IMR-90 (cell line): ENCODE data around the gene ZNF581. TPM values are rescaled to one million over a fixed set of nuclear protein-coding genes. Genes with fewer than 3 reads are reported as not detected.

Experiments
- ATAC-seq: fragments of 200-7000 bp; cut with Tn5 transposase; 2 replicates; pipeline ENCODE4 v1.9.1; 2020; ENCODE audit warnings: low read depth, mild to moderate bottlenecking, moderate library complexity
- BruUV-seq: library from RNA; stranded (reverse); fragments of 400-500 nt; replicated peaks from 2 replicates; lab custom pipeline; 2021; lab: Mats Ljungman, UMichigan
- CTCF ChIA-PET: fragments of 300-600 bp; formaldehyde crosslinking; extraction: SDS; loops from one replicate; lab custom pipeline; 2021; ENCODE audit warnings: antibody characterized with exemption; lab: Yijun Ruan, JAX
- POLR2A ChIA-PET: fragments of 300-600 bp; sonication (Branson Sonifier 250); formaldehyde crosslinking; loops from one replicate; lab custom pipeline; 2022; ENCODE audit warnings: antibody characterized with exemption; ENCODE audit not compliant: unreplicated experiment; lab: Charles Lee
- DNase-seq: peaks from one replicate; pipeline ENCODE4 v3.0.0; 2013
- H2AFZ ChIP-seq: replicated peaks from 2 replicates; pipeline ENCODE3; 2013; ENCODE audit warnings: low read length, mild to moderate bottlenecking; ENCODE audit not compliant: poor library complexity
- H2AK5ac ChIP-seq: 2 replicates; pipeline ENCODE4 v1.6.1; 2013; ENCODE audit warnings: low read depth, low read length, inconsistent platforms
- H2AK9ac ChIP-seq: replicated peaks from 2 replicates; pipeline ENCODE3; 2013; ENCODE audit warnings: mild to moderate bottlenecking, low read depth, low read length, moderate library complexity; ENCODE audit not compliant: poor library complexity
- H2BK120ac ChIP-seq: 2 replicates; pipeline ENCODE4 v1.6.1; 2013; ENCODE audit warnings: low read depth, low read length, inconsistent platforms
- H2BK15ac ChIP-seq: 3 replicates; pipeline ENCODE4 v1.6.1; 2013; ENCODE audit warnings: low read depth, low read length, inconsistent platforms
- H2BK20ac ChIP-seq: 2 replicates; pipeline ENCODE4 v1.6.1; 2013; ENCODE audit warnings: low read depth, mild to moderate bottlenecking, inconsistent platforms, low read length, moderate library complexity
- H2BK5ac ChIP-seq: 2 replicates; pipeline ENCODE4 v1.6.1; 2013; ENCODE audit warnings: mild to moderate bottlenecking, low read depth, low read length, inconsistent platforms; ENCODE audit not compliant: poor library complexity, severe bottlenecking
- H3K14ac ChIP-seq: replicated peaks from 2 replicates; pipeline ENCODE4 v1.6.1; 2013; ENCODE audit warnings: low read depth, low read length, inconsistent platforms
- H3K18ac ChIP-seq: 2 replicates; pipeline ENCODE4 v1.6.1; 2013; ENCODE audit warnings: low read depth, low read length, control low read depth
- H3K23ac ChIP-seq: 2 replicates; pipeline ENCODE4 v1.6.1; 2013; ENCODE audit warnings: low read depth, low read length, inconsistent platforms
- H3K27ac ChIP-seq: 2 replicates; pipeline ENCODE4 v1.5.1; 2013; ENCODE audit warnings: mild to moderate bottlenecking, control low read depth, low read length; ENCODE audit not compliant: insufficient read depth
- H3K27me3 ChIP-seq: 2 replicates; pipeline ENCODE4 v1.6.1; 2013; ENCODE audit warnings: low read length; ENCODE audit not compliant: control insufficient read depth, insufficient read depth
- H3K36me3 ChIP-seq: 2 replicates; pipeline ENCODE4 v1.6.1; 2013; ENCODE audit warnings: low read length, mixed read lengths; ENCODE audit not compliant: control insufficient read depth, insufficient read depth
- H3K4ac ChIP-seq: 2 replicates; pipeline ENCODE4 v1.6.1; 2013; ENCODE audit warnings: low read depth, low read length, inconsistent platforms
- H3K4me1 ChIP-seq: 2 replicates; pipeline ENCODE4 v1.6.1; 2013; ENCODE audit warnings: low read length, mixed read lengths; ENCODE audit not compliant: control insufficient read depth, insufficient read depth
- H3K4me2 ChIP-seq: 2 replicates; pipeline ENCODE4 v1.6.1; 2013; ENCODE audit warnings: low read depth, mild to moderate bottlenecking, control low read depth, low read length, moderate library complexity
- H3K4me3 ChIP-seq: 2 replicates; pipeline ENCODE4 v1.5.1; 2013; ENCODE audit warnings: low read depth, mild to moderate bottlenecking, control low read depth, low read length, moderate library complexity; ENCODE audit not compliant: insufficient read depth
- H3K56ac ChIP-seq: 2 replicates; pipeline ENCODE4 v1.6.1; 2013; ENCODE audit warnings: low read length, inconsistent platforms; ENCODE audit not compliant: insufficient read depth; ENCODE audit errors: extremely low read depth
- H3K79me1 ChIP-seq, 2 experiments: 2 replicates each; pipeline ENCODE4 v1.6.1; 2013; ENCODE audit warnings: low read length in 2 of 2, inconsistent platforms in 1 of 2, low read depth in 1 of 2
- H3K9ac ChIP-seq: 2 replicates; pipeline ENCODE4 v1.6.1; 2013; ENCODE audit warnings: low read depth, low read length, control low read depth
- H3K9me1 ChIP-seq: 2 replicates; pipeline ENCODE4 v1.6.1; 2013; ENCODE audit warnings: low read length, inconsistent platforms; ENCODE audit not compliant: insufficient read depth
- H3K9me3 ChIP-seq: 2 replicates; pipeline ENCODE4 v1.6.1; 2013; ENCODE audit warnings: low read length; ENCODE audit not compliant: control insufficient read depth, insufficient read depth
- H4K20me1 ChIP-seq: 2 replicates; pipeline ENCODE4 v1.6.1; 2013; ENCODE audit warnings: low read length, inconsistent platforms; ENCODE audit not compliant: insufficient read depth
- H4K5ac ChIP-seq: 2 replicates; pipeline ENCODE4 v1.6.1; 2013; ENCODE audit warnings: mild to moderate bottlenecking, low read depth, low read length, control low read depth
- H4K8ac ChIP-seq, 2 experiments: 2 replicates each; pipeline ENCODE4 v1.6.1; 2013; ENCODE audit warnings: low read depth in 2 of 2, low read length in 2 of 2, control low read depth in 1 of 2, inconsistent platforms in 1 of 2
- H4K91ac ChIP-seq: 2 replicates; pipeline ENCODE4 v1.6.1; 2013; ENCODE audit warnings: low read depth, low read length, inconsistent platforms; ENCODE audit not compliant: insufficient read depth
- CHD1 ChIP-seq: IDR thresholded peaks from 2 replicates; pipeline ENCODE4 v1.6.1; 2012; ENCODE audit warnings: low read depth, low read length, improper control_type of control experiment
- ELK1 ChIP-seq: fragments of 150-350 bp; IDR thresholded peaks from 2 replicates; pipeline ENCODE4 v1.6.1; 2016; ENCODE audit warnings: low read depth, mild to moderate bottlenecking, low read length, moderate library complexity, borderline replicate concordance
- FOS ChIP-seq: fragments of 150-350 bp; IDR thresholded peaks from 2 replicates; pipeline ENCODE4 v1.6.1; 2016; ENCODE audit warnings: low read depth, low read length
- MAFK ChIP-seq: IDR thresholded peaks from 2 replicates; pipeline ENCODE4 v1.6.1; 2012; ENCODE audit warnings: low read depth, low read length, improper control_type of control experiment
- MAZ ChIP-seq: IDR thresholded peaks from 2 replicates; pipeline ENCODE4 v1.6.1; 2012; ENCODE audit warnings: low read depth, mild to moderate bottlenecking, low read length, improper control_type of control experiment, moderate library complexity, borderline replicate concordance
- MXI1 ChIP-seq: IDR thresholded peaks from 2 replicates; pipeline ENCODE4 v1.6.1; 2012; ENCODE audit warnings: low read depth, mild to moderate bottlenecking, low read length, moderate library complexity, borderline replicate concordance
- NFE2L2 ChIP-seq: fragments of 150-350 bp; IDR thresholded peaks from 2 replicates; pipeline ENCODE4 v1.6.1; 2016; ENCODE audit warnings: low read depth, mild to moderate bottlenecking, low read length
- POLR2A ChIP-seq: IDR thresholded peaks from 2 replicates; pipeline ENCODE4 v1.6.1; 2012; ENCODE audit warnings: mild to moderate bottlenecking, low read depth, low read length
- RAD21 ChIP-seq: IDR thresholded peaks from 2 replicates; pipeline ENCODE4 v1.6.1; 2012; ENCODE audit warnings: low read length, improper control_type of control experiment
- RCOR1 ChIP-seq: IDR thresholded peaks from 2 replicates; pipeline ENCODE4 v1.6.1; 2012; ENCODE audit warnings: mild to moderate bottlenecking, low read length, improper control_type of control experiment; ENCODE audit not compliant: insufficient replicate concordance
- RFX5 ChIP-seq: IDR thresholded peaks from 2 replicates; pipeline ENCODE4 v1.8.0; 2012; ENCODE audit warnings: low read depth, mild to moderate bottlenecking, low read length, moderate library complexity
- WGBS, 2 experiments: methylation state at CpG; one replicate each; pipeline versions ENCODE4 v1.1.5 to v1.1.7; 2013; ENCODE audit warnings: missing lambda C conversion rate in 2 of 2; ENCODE audit not compliant: insufficient read length in 1 of 2; ENCODE audit errors: extremely low coverage in 2 of 2; 5-methylcytosine and 5-hydroxymethylcytosine counted together
- dilution Hi-C: fragments of 300-500 bp; cut with HindIII; formaldehyde crosslinking; loops from one replicate; pipeline ENCODE4 v1.14.3; 2018; ENCODE audit warnings: low sequenced_read_pairs; ENCODE audit not compliant: unreplicated experiment
- in situ Hi-C: fragments of 300-500 bp; cut with MboI; formaldehyde crosslinking; loops from 3 replicates; pipeline ENCODE4 v1.14.3; 2019; ENCODE audit warnings: low sequenced_read_pairs, inconsistent platforms, mixed read lengths
- intact Hi-C: fragments of 100-400 bp; cut with micrococcal nuclease; formaldehyde crosslinking; loops from 2 replicates; pipeline ENCODE4 v1.10.0; 2022
- polyA plus RNA-seq, 3 experiments: library from polyadenylated mRNA; depleted of rRNA; stranded (reverse); fragments of >200 nt; gene quantifications; 2 replicates each; pipeline ENCODE4 v1.2.3, GENCODE V29; 2012; ENCODE audit warnings: low replicate concordance in 1 of 3
- total RNA-seq: library from RNA; depleted of rRNA; stranded (reverse); fragments of >200 nt; gene quantifications from 2 replicates; pipeline ENCODE4 v1.2.3, GENCODE V29; 2012
- TF ChIP-seq, protein P1 (sequence below): fragments of 150-350 bp; IDR thresholded peaks from 2 replicates; pipeline ENCODE4 v1.6.1; 2017; ENCODE audit warnings: mild to moderate bottlenecking, antibody characterized with exemption, low read length, low read depth

ZNF581 gene
- total and polyA plus RNA-seq, 2 of the 4 experiments (the other 2 are of a cell fraction) = 9.7 to 21.9 TPM

GRCh38 chr19:55652311-55653128, 9.1 kb downstream of the ZNF581 start:
- TF ChIP-seq CHD1 (no peak), POLR2A (no peak), FOS (no peak), MAZ (no peak), RAD21 (no peak), NFE2L2 (no peak), ELK1 (no peak), RCOR1 (no peak), MAFK (no peak), RFX5 (no peak), MXI1 (no peak)
- TF ChIP-seq, protein P1, sequence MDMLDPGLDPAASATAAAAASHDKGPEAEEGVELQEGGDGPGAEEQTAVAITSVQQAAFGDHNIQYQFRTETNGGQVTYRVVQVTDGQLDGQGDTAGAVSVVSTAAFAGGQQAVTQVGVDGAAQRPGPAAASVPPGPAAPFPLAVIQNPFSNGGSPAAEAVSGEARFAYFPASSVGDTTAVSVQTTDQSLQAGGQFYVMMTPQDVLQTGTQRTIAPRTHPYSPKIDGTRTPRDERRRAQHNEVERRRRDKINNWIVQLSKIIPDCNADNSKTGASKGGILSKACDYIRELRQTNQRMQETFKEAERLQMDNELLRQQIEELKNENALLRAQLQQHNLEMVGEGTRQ = no peak
- intact Hi-C loops = no loop called here
- H4K5ac ChIP-seq = no peak overlapping the region
- no peak overlapping the region for H3K9ac ChIP-seq
- H3K9me3 ChIP-seq = no peaks in the 10 kb centered on the region
- in situ Hi-C loops = loop anchor here (25.0 kb wide), 2 partner anchors 1190 to 1515 kb away; partner anchors contain the start of genes CDC42EP5, CNOT3 and LENG9
- H3K27me3 ChIP-seq = no peaks in the 10 kb centered on the region
- no peak overlapping the region for H3K27ac ChIP-seq
- H3K4ac ChIP-seq = no peak overlapping the region
- H3K79me1 ChIP-seq = peaks cover 8 to 19% of the 10 kb centered on the region in 2 experiments; a peak in 3 of 4 replicates
- 0 out of 2 replicates have a peak, but pooled peaks cover 10% of the 10 kb centered on the region for H3K9me1 ChIP-seq
- H2BK5ac ChIP-seq = no peak overlapping the region
- peaks cover 13% of the 10 kb centered on the region for H3K4me1 ChIP-seq
- no peak overlapping the region for H2BK120ac ChIP-seq
- no peak overlapping the region for H3K4me3 ChIP-seq
- ChIA-PET POLR2A (interaction anchor here (0.6 kb wide), 1 partner anchor 403 kb away, joined by 10 read pairs; no protein-coding TSS in a partner anchor), CTCF (interaction anchor here (0.5 to 0.9 kb wide), 4 partner anchors 14 to 1516 kb away, joined by 3 to 4 read pairs (median 3); no protein-coding TSS in a partner anchor)
- no peak overlapping the region for H4K91ac ChIP-seq
- H3K56ac ChIP-seq = no peak overlapping the region
- BruUV-seq = no TSS peak
- no peak overlapping the region for H2BK15ac ChIP-seq
- no peak overlapping the region for H3K14ac ChIP-seq
- H2AK9ac ChIP-seq = peak overlapping the region; percentile 61
- H3K23ac ChIP-seq = no peak overlapping the region
- H4K8ac ChIP-seq = no peak overlapping the region
- H3K18ac ChIP-seq = no peak overlapping the region
- ATAC-seq = no peak
- H2BK20ac ChIP-seq = no peak overlapping the region
- WGBS, 2 experiments = 71% methylated on average over 34 of the region's 71 CpGs; no CpG with 5 or more reads in 1 of the 2 experiments
- peaks cover 30% of the 10 kb centered on the region for H4K20me1 ChIP-seq
- no peak for DNase-seq
- H2AFZ ChIP-seq = peak overlapping the region; percentile 15
- no peak overlapping the region; the same call in 1 of the 2 replicates for H2AK5ac ChIP-seq
- H3K4me2 ChIP-seq = no peak overlapping the region
- peaks cover 8% of the 10 kb centered on the region for H3K36me3 ChIP-seq
- dilution Hi-C loops = no loop called here
